Measurements from ENCODE around the gene NEK1. TPM values are rescaled to one million over a fixed set of nuclear protein-coding genes. Genes with fewer than 3 reads are reported as not detected.

NEK1 gene
- total RNA-seq, 1 donor from 2014 or later = 13.0 TPM

GRCh38 chr4:169583563-169583962 is 28.8 kb downstream of the NEK1 start:
- Mint-ChIP-seq H3K27me3 (ENCODE audit: low read depth, unreplicated experiment) (no peaks in the 10 kb centered on the region), H3K9me3 (ENCODE audit: unreplicated experiment) (no peaks in the 10 kb centered on the region), H3K4me3 (ENCODE audit: unreplicated experiment) (no peak overlapping the region), H3K27ac (ENCODE audit: unreplicated experiment) (no peak overlapping the region), H3K36me3 (ENCODE audit: low read depth, unreplicated experiment) (peaks cover 3% of the 10 kb centered on the region), H3K4me1 (ENCODE audit: low read depth, unreplicated experiment) (no peaks in the 10 kb centered on the region)
- FAIRE-seq = no peak
- Histone ChIP-seq H3K36me3 (ENCODE audit: insufficient read depth, low read length) (no peaks in the 10 kb centered on the region), H3K9ac (ENCODE audit: low read length) (no peak overlapping the region), H3K4me3 (ENCODE audit: insufficient read depth, low read depth, low read length) (no peak overlapping the region), H3K9me3 (ENCODE audit: insufficient read depth, low read depth, low read length) (no peaks in the 10 kb centered on the region), H3K79me2 (ENCODE audit: insufficient read depth, low read length) (no peaks in the 10 kb centered on the region), H3K27me3 (ENCODE audit: insufficient read depth, low read length) (no peaks in the 10 kb centered on the region), H2AFZ (ENCODE audit: low read depth, low read length) (no peak overlapping the region), H3K27ac (ENCODE audit: low read depth, low read length) (no peak overlapping the region), H3K4me2 (ENCODE audit: low read length) (no peak overlapping the region), H3K4me1 (ENCODE audit: insufficient read depth, low read length) (no peaks in the 10 kb centered on the region), H4K20me1 (ENCODE audit: insufficient read depth, low read length) (no peaks in the 10 kb centered on the region)
- no peak for TF ChIP-seq CTCF (IDR thresholded peaks at IDR 0.05; ENCODE audit: insufficient read depth, low read depth, low read length)
- TF ChIP-seq EZH2 (IDR thresholded peaks at IDR 0.05; ENCODE audit: insufficient read depth, low read length) = no peak
- no peak for DNase-seq (ENCODE audit: low read depth)

DNA sequence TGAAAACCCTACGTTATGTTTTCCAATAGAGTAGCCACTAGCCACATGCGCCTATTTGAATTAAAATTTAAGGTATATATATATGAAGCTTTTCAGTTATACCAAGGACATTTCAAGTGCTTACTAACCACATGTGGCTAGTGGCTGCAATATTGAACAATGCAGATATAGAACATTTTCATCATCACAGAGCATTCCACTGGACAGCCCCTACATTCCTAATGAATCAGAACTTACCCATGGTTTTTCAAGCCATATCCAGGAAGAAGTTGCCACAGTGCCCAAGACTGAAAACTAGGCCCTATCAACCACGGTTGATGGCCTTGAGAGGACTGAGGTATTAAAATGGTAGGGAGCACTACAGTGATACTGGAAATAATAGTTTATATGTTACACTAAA is 29.7 kb downstream of the NEK1 start:
- no peaks in the 10 kb centered on the region for H3K79me2 ChIP-seq (ENCODE audit: insufficient read depth, low read length)
- DNase-seq (ENCODE audit: low read depth) (peak; percentile 15), FAIRE-seq (no peak)
- peaks cover 3% of the 10 kb centered on the region for H3K36me3 Mint-ChIP-seq (ENCODE audit: low read depth, unreplicated experiment)
- H3K4me3 ChIP-seq (ENCODE audit: insufficient read depth, low read depth, low read length) = no peak overlapping the region
- no peaks in the 10 kb centered on the region for H3K27me3 Mint-ChIP-seq (ENCODE audit: low read depth, unreplicated experiment)
- no peaks in the 10 kb centered on the region for H3K4me1 ChIP-seq (ENCODE audit: insufficient read depth, low read length)
- no peak overlapping the region for H2AFZ ChIP-seq (ENCODE audit: low read depth, low read length)
- H3K4me2 ChIP-seq (ENCODE audit: low read length) = no peak overlapping the region
- TF ChIP-seq CTCF (IDR thresholded peaks at IDR 0.05; ENCODE audit: insufficient read depth, low read depth, low read length) = no peak
- no peak for TF ChIP-seq EZH2 (IDR thresholded peaks at IDR 0.05; ENCODE audit: insufficient read depth, low read length)
- H3K27ac Mint-ChIP-seq (ENCODE audit: unreplicated experiment) = no peak overlapping the region
- no peak overlapping the region for H3K4me3 Mint-ChIP-seq (ENCODE audit: unreplicated experiment)
- no peaks in the 10 kb centered on the region for H3K9me3 Mint-ChIP-seq (ENCODE audit: unreplicated experiment)
- H3K9ac ChIP-seq (ENCODE audit: low read length) = no peak overlapping the region
- no peaks in the 10 kb centered on the region for H3K4me1 Mint-ChIP-seq (ENCODE audit: low read depth, unreplicated experiment)
- no peak overlapping the region for H3K27ac ChIP-seq (ENCODE audit: low read depth, low read length)
- no peaks in the 10 kb centered on the region for H3K36me3 ChIP-seq (ENCODE audit: insufficient read depth, low read length)
- H3K27me3 ChIP-seq (ENCODE audit: insufficient read depth, low read length) = no peaks in the 10 kb centered on the region
- no peaks in the 10 kb centered on the region for H4K20me1 ChIP-seq (ENCODE audit: insufficient read depth, low read length)
- no peaks in the 10 kb centered on the region for H3K9me3 ChIP-seq (ENCODE audit: insufficient read depth, low read depth, low read length)

GRCh38 chr4:169582203-169582602 is 30.2 kb downstream of the NEK1 start:
- Mint-ChIP-seq H3K27ac (ENCODE audit: unreplicated experiment) (no peak overlapping the region), H3K27me3 (ENCODE audit: low read depth, unreplicated experiment) (no peaks in the 10 kb centered on the region), H3K4me1 (ENCODE audit: low read depth, unreplicated experiment) (no peaks in the 10 kb centered on the region), H3K36me3 (ENCODE audit: low read depth, unreplicated experiment) (peaks cover 3% of the 10 kb centered on the region), H3K9me3 (ENCODE audit: unreplicated experiment) (no peaks in the 10 kb centered on the region), H3K4me3 (ENCODE audit: unreplicated experiment) (no peak overlapping the region)
- no peak overlapping the region for H3K27ac ChIP-seq (ENCODE audit: low read depth, low read length)
- H3K27me3 ChIP-seq (ENCODE audit: insufficient read depth, low read length) = no peaks in the 10 kb centered on the region
- H4K20me1 ChIP-seq (ENCODE audit: insufficient read depth, low read length) = no peaks in the 10 kb centered on the region
- H3K79me2 ChIP-seq (ENCODE audit: insufficient read depth, low read length) = no peaks in the 10 kb centered on the region
- no peak overlapping the region for H3K9ac ChIP-seq (ENCODE audit: low read length)
- H3K36me3 ChIP-seq (ENCODE audit: insufficient read depth, low read length) = no peaks in the 10 kb centered on the region
- TF ChIP-seq EZH2 (IDR thresholded peaks at IDR 0.05; ENCODE audit: insufficient read depth, low read length) = no peak
- no peak for TF ChIP-seq CTCF (IDR thresholded peaks at IDR 0.05; ENCODE audit: insufficient read depth, low read depth, low read length)
- no peak overlapping the region for H3K4me3 ChIP-seq (ENCODE audit: insufficient read depth, low read depth, low read length)
- no peaks in the 10 kb centered on the region for H3K4me1 ChIP-seq (ENCODE audit: insufficient read depth, low read length)
- no peak overlapping the region for H2AFZ ChIP-seq (ENCODE audit: low read depth, low read length)
- H3K4me2 ChIP-seq (ENCODE audit: low read length) = no peak overlapping the region
- peak; percentile 55 for FAIRE-seq
- no peak for DNase-seq (ENCODE audit: low read depth)
- H3K9me3 ChIP-seq (ENCODE audit: insufficient read depth, low read depth, low read length) = no peaks in the 10 kb centered on the region

Data from astrocyte (in vitro differentiated cells and primary cell).